H7 (cell line): ENCODE results near the gene ITCH. TPM values are rescaled to one million over a fixed set of nuclear protein-coding genes. Genes with fewer than 3 reads are reported as not detected.

Experiments used
- DNase-seq: peaks from one replicate; pipeline ENCODE4 v3.0.0; 2012
- H3K27me3 ChIP-seq: 2 replicates; pipeline ENCODE4 v1.6.0; 2011; ENCODE audit warnings: mild to moderate bottlenecking, low read length; ENCODE audit not compliant: control insufficient read depth, insufficient read depth
- H3K36me3 ChIP-seq: replicated peaks from 2 replicates; pipeline ENCODE4 v1.5.1; 2011; ENCODE audit warnings: low read length; ENCODE audit not compliant: control insufficient read depth, insufficient read depth
- H3K4me3 ChIP-seq: 2 replicates; pipeline ENCODE4 v1.5.1; 2011; ENCODE audit warnings: low read depth, mild to moderate bottlenecking, control low read depth, low read length, moderate library complexity; ENCODE audit not compliant: insufficient read depth
- total RNA-seq: library from RNA; depleted of rRNA; stranded (reverse); fragments of >200 nt; shearing (Covaris generic); gene quantifications from 2 replicates; pipeline ENCODE4 v1.2.3, GENCODE V29; 2014; rRNA removed

The ITCH gene
- total RNA-seq, 1 experiment from 2014 or later, result 27.5 TPM

- DNase-seq, result peak; percentile 37
Observed at GRCh38 chr20:34547844-34548613, 185.0 kb downstream of the ITCH start.

GRCh38 chr20:34549291-34549928 lies 186.3 kb downstream of the ITCH start:
- H3K27me3 ChIP-seq, result no peaks in the 10 kb centered on the region
- no peaks in the 10 kb centered on the region for H3K36me3 ChIP-seq
- no peak overlapping the region for H3K4me3 ChIP-seq
- DNase-seq, result peak; percentile 83

More at GRCh38 chr20:34547844-34548613, 185.0 kb downstream of the ITCH start:
- Histone ChIP-seq H3K36me3 (no peaks in the 10 kb centered on the region), H3K4me3 (no peak overlapping the region), H3K27me3 (no peaks in the 10 kb centered on the region)

GRCh38 chr20:34549929-34550305 lies 186.8 kb downstream of the ITCH start:
- no peaks in the 10 kb centered on the region for H3K27me3 ChIP-seq
- H3K36me3 ChIP-seq, result no peaks in the 10 kb centered on the region
- H3K4me3 ChIP-seq, result no peak overlapping the region
- DNase-seq, result no peak

- no peaks in the 10 kb centered on the region for H3K27me3 ChIP-seq
- H3K4me3 ChIP-seq, result no peak overlapping the region
- H3K36me3 ChIP-seq, result no peaks in the 10 kb centered on the region
- DNase-seq, result peak; percentile 19
Observed at GRCh38 chr20:34552569-34552968, 189.5 kb downstream of the ITCH start.

- H3K36me3 ChIP-seq, result no peaks in the 10 kb centered on the region
Observed at GRCh38 chr20:34553366-34553867, 190.3 kb downstream of the ITCH start.

GRCh38 chr20:34557936-34558319 lies 194.9 kb downstream of the ITCH start:
- no peak for DNase-seq
- H3K27me3 ChIP-seq, result no peaks in the 10 kb centered on the region; the same call in 1 of the 2 replicates
- no peaks in the 10 kb centered on the region; the same call in 1 of the 2 replicates for H3K36me3 ChIP-seq
- peak overlapping the region; percentile 64 for H3K4me3 ChIP-seq

More at GRCh38 chr20:34553366-34553867, 190.3 kb downstream of the ITCH start:
- peak; percentile 37 for DNase-seq
- H3K4me3 ChIP-seq, result no peak overlapping the region
- no peaks in the 10 kb centered on the region; the same call in 1 of the 2 replicates for H3K27me3 ChIP-seq

GRCh38 chr20:34558320-34559218 lies 195.5 kb downstream of the ITCH start, which contains the start of gene MAP1LC3A:
Gene MAP1LC3A (plus strand): TSS chr20:34558718. CDS start chr20:34558869, 151 bp downstream.
- H3K27me3 ChIP-seq, result no peaks in the 10 kb centered on the region; the same call in 1 of the 2 replicates
- peak; percentile 98 for DNase-seq
- H3K36me3 ChIP-seq, result no peaks in the 10 kb centered on the region; the same call in 1 of the 2 replicates
- peak within 1 kb of the TSS; percentile 64 for H3K4me3 ChIP-seq

GRCh38 chr20:34559311-34560140 lies 196.5 kb downstream of the ITCH start:
- peak; percentile 70 for DNase-seq
- H3K4me3 ChIP-seq, result peak overlapping the region; percentile 64

GRCh38 chr20:34560141-34560523 lies 197.1 kb downstream of the ITCH start:
- DNase-seq, result no peak
- Histone ChIP-seq H3K27me3 (no peaks in the 10 kb centered on the region; the same call in 1 of the 2 replicates), H3K4me3 (no peak overlapping the region), H3K36me3 (peaks cover 1% of the 10 kb centered on the region)

More at GRCh38 chr20:34559311-34560140, 196.5 kb downstream of the ITCH start:
- peaks cover 1% of the 10 kb centered on the region for H3K36me3 ChIP-seq
- H3K27me3 ChIP-seq, result no peaks in the 10 kb centered on the region; the same call in 1 of the 2 replicates

GRCh38 chr20:34560614-34561013 lies 197.5 kb downstream of the ITCH start:
- H3K27me3 ChIP-seq, result no peaks in the 10 kb centered on the region; the same call in 1 of the 2 replicates
- no peak overlapping the region for H3K4me3 ChIP-seq
- DNase-seq, result no peak
- peaks cover 1% of the 10 kb centered on the region for H3K36me3 ChIP-seq

Other genes with a start within 250 kb of the ITCH start
- gene ASIP, start 121.8 kb upstream of the ITCH start, total RNA-seq, result not detected in 2 replicates
- 331 and 361 TPM in 2 replicates for gene AHCY, start 59.9 kb upstream of the ITCH start, total RNA-seq
- gene DYNLRB1, start 153.1 kb downstream of the ITCH start, total RNA-seq, result 168 and 193 TPM in 2 replicates
- 7.6 and 13.4 TPM in 2 replicates for gene MAP1LC3A, start 195.4 kb downstream of the ITCH start, total RNA-seq